Subcutaneous abdominal adipose tissue (tissue), 5 donors: ENCODE results near the gene DCPS.
A peak's percentile ranks its signal among the peaks of the same experiment; 100 is the strongest.
"Not testable (repeated sequence)": the region's sequence is repeated elsewhere in the genome, so short reads cannot be mapped to it uniquely, and the experiment has no call there.

Source experiments
- H3K27ac ChIP-seq: one replicate; pipeline ENCODE4 v1.7.0; 2013; ENCODE audit warnings: low read depth, mild to moderate bottlenecking, inconsistent platforms, low read length, moderate library complexity
- H3K27me3 ChIP-seq, 5 donors: one replicate each; pipeline ENCODE4 v1.7.0; 2013; ENCODE audit warnings: low read length in 5 of 5, inconsistent platforms in 1 of 5; ENCODE audit not compliant: control insufficient read depth in 5 of 5, insufficient read depth in 4 of 5
- H3K36me3 ChIP-seq, 5 donors: one replicate each; pipeline ENCODE4 v1.7.0; 2013; ENCODE audit warnings: low read length in 5 of 5; ENCODE audit not compliant: control insufficient read depth in 5 of 5, insufficient read depth in 5 of 5
- H3K4me1 ChIP-seq, 5 donors: one replicate each; pipeline ENCODE4 v1.7.0; 2013; ENCODE audit warnings: low read length in 5 of 5, mild to moderate bottlenecking in 3 of 5, moderate library complexity in 1 of 5; ENCODE audit not compliant: control insufficient read depth in 5 of 5, insufficient read depth in 5 of 5
- H3K4me3 ChIP-seq, 5 donors: one replicate each; pipeline ENCODE4 v1.7.0; 2013; ENCODE audit warnings: low read length in 5 of 5, low read depth in 1 of 5
- H3K9ac ChIP-seq, 5 donors: one replicate each; pipeline ENCODE4 v1.7.0; 2013; ENCODE audit warnings: low read length in 5 of 5, mild to moderate bottlenecking in 4 of 5, moderate library complexity in 3 of 5
- H3K9me3 ChIP-seq, 5 donors: one replicate each; pipeline ENCODE4 v1.7.0; 2013; ENCODE audit warnings: low read length in 5 of 5; ENCODE audit not compliant: control insufficient read depth in 5 of 5
- donor health status: healthy.
- donor health status: healthy.
- donor health status: healthy.
- donor health status: healthy.
- donor health status: healthy.

Gene DCPS, protein sequence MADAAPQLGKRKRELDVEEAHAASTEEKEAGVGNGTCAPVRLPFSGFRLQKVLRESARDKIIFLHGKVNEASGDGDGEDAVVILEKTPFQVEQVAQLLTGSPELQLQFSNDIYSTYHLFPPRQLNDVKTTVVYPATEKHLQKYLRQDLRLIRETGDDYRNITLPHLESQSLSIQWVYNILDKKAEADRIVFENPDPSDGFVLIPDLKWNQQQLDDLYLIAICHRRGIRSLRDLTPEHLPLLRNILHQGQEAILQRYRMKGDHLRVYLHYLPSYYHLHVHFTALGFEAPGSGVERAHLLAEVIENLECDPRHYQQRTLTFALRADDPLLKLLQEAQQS

GRCh38 chr11:126303623-126304456, at the start of gene DCPS:
TSS of gene DCPS (plus strand) at chr11:126304060. CDS start at chr11:126304081, 21 bp downstream.
- H3K36me3 ChIP-seq: peaks cover 0 to 13% (median 5%) of the 10 kb centered on the region in 5 donors
- peak within 1 kb of the TSS; percentile 77 for H3K27ac ChIP-seq
- H3K9ac ChIP-seq: peak within 1 kb of the TSS; percentile 73 to 91 (median 86)
- no peaks in the 10 kb centered on the region for H3K9me3 ChIP-seq
- H3K4me3 ChIP-seq: peak within 1 kb of the TSS; percentile 78 to 96 (median 95)
- H3K4me1 ChIP-seq: peaks cover 6 to 17% (median 14%) of the 10 kb centered on the region in 5 donors
- H3K27me3 ChIP-seq: no peaks in the 10 kb centered on the region

DNA sequence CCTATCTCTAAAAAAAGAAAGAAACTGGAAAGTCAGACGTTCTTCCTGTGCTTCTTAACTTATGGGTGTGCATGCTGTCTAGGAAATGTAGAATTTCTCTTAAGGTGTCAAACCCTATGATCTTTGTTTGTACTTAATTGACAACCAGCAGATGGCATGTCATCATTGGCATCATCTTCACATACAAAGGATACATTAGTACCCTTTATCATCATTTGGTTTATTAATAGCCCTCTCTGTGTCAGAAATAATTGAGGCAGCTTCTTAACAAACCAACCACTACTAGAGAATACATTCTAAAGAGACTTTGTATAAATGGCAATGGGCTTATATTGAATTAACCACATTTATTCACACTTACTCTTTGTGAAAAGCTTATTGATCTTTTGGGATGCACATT, 49.0 kb upstream of the DCPS start:
- no peaks in the 10 kb centered on the region for H3K4me1 ChIP-seq
- peaks cover 24 to 51% (median 31%) of the 10 kb centered on the region in 5 donors for H3K36me3 ChIP-seq

GRCh38 chr11:126255507-126255906, 48.4 kb upstream of the DCPS start:
- not testable (repeated sequence) for H3K9ac ChIP-seq, H3K27me3 ChIP-seq, H3K4me3 ChIP-seq, H3K4me1 ChIP-seq, H3K27ac ChIP-seq, H3K9me3 ChIP-seq
- peaks cover 24 to 51% (median 31%) of the 10 kb centered on the region in 5 donors for H3K36me3 ChIP-seq

More for the DNA sequence above, 49.0 kb upstream of the DCPS start:
- no peak overlapping the region for H3K9ac ChIP-seq
- no peak overlapping the region for H3K4me3 ChIP-seq
- no peak overlapping the region for H3K27ac ChIP-seq
- H3K27me3 ChIP-seq: no peaks in the 10 kb centered on the region
- H3K9me3 ChIP-seq: no peaks in the 10 kb centered on the region

- no peaks in the 10 kb centered on the region for H3K9me3 ChIP-seq
- peaks cover 0 to 3% (median 0%) of the 10 kb centered on the region in 5 donors for H3K4me1 ChIP-seq
- no peak overlapping the region for H3K9ac ChIP-seq
- peaks cover 25 to 53% (median 28%) of the 10 kb centered on the region in 5 donors for H3K36me3 ChIP-seq
- no peaks in the 10 kb centered on the region for H3K27me3 ChIP-seq
- H3K4me3 ChIP-seq: no peak overlapping the region
- H3K27ac ChIP-seq: no peak overlapping the region
Measured at GRCh38 chr11:126256216-126256615, 47.6 kb upstream of the DCPS start.

DNA sequence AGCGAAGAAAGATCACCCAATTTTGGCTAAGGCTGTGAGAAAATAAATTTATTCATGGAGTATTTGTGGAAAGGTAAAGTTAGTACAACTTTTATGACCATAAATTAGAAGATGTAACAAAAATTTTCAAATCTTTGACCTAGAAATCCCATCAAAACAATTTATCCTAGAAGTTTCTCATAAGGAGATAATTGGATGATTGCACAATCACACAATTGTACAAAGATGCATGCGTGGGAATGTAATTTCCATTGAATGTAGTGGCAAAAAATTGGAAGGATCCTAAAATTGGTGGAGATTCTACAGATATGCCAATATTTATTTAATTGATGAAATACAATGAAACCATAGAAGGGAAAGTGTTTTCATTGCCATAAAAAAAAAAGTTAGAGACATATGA, 46.7 kb upstream of the DCPS start:
- Histone ChIP-seq H3K9me3 (no peaks in the 10 kb centered on the region), H3K27ac (no peak overlapping the region), H3K4me3 (no peak overlapping the region), H3K4me1 (peaks cover 0 to 3% (median 0%) of the 10 kb centered on the region in 5 donors), H3K36me3 (peaks cover 26 to 51% (median 35%) of the 10 kb centered on the region in 5 donors), H3K27me3 (no peaks in the 10 kb centered on the region), H3K9ac (no peak overlapping the region)

GRCh38 chr11:126257764-126258163, 46.1 kb upstream of the DCPS start:
- Histone ChIP-seq H3K27me3 (no peaks in the 10 kb centered on the region), H3K36me3 (peaks cover 26 to 53% (median 41%) of the 10 kb centered on the region in 5 donors), H3K27ac (no peak overlapping the region), H3K4me3 (no peak overlapping the region), H3K4me1 (peaks cover 0 to 3% (median 0%) of the 10 kb centered on the region in 5 donors), H3K9me3 (no peaks in the 10 kb centered on the region), H3K9ac (no peak overlapping the region)

DNA sequence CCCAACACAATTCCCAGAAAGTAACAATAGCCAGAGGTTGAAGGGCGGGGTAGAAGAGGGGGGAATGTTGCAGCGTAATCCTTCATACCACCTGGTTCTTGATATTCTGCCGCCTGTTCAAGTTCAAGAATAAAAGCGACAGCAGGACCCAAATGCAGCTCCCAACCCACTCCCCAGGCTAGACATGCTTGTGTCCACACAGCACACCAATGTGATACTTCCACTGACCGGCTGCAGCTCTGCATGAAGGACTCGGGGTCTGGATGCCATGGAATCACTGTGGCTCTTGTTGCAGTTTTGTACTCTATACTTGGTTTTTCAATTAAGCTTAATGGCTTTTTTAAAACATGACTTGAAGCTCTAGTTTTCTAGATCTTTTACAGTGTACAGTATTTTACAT, 41.6 kb upstream of the DCPS start:
- H3K4me3 ChIP-seq: no peak overlapping the region
- H3K4me1 ChIP-seq: peaks cover 0 to 3% (median 0%) of the 10 kb centered on the region in 5 donors
- no peaks in the 10 kb centered on the region for H3K9me3 ChIP-seq
- peaks cover 18 to 70% (median 65%) of the 10 kb centered on the region in 5 donors for H3K36me3 ChIP-seq
- no peak overlapping the region for H3K27ac ChIP-seq
- no peak overlapping the region for H3K9ac ChIP-seq
- H3K27me3 ChIP-seq: no peaks in the 10 kb centered on the region

DNA sequence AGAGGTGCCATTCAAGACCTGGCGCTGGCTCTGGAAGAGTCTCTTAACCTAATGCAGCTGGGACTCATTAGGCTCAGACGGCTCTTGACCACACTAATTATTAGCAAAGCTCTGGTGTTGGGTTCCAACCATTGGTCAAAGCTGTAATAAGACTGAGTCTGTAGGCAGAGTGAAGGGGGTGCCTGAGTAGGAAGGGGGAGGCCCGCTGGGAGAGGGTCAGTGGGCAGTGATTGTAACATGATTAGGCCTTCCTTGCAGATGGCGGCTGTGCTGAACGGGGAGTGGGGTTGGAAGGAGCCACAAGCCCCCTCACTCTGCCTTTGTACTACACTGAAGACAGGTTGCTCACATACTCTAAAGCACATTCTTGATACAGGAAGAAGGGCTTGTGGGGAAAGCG, 40.4 kb upstream of the DCPS start:
- peaks cover 5 to 13% (median 9%) of the 10 kb centered on the region in 5 donors for H3K4me1 ChIP-seq
- no peak overlapping the region for H3K4me3 ChIP-seq
- H3K27me3 ChIP-seq: no peaks in the 10 kb centered on the region
- H3K9ac ChIP-seq: no peak overlapping the region
- no peaks in the 10 kb centered on the region for H3K9me3 ChIP-seq
- H3K27ac ChIP-seq: no peak overlapping the region
- H3K36me3 ChIP-seq: peaks cover 13 to 67% (median 60%) of the 10 kb centered on the region in 5 donors

GRCh38 chr11:126265811-126266210, 38.0 kb upstream of the DCPS start:
- Histone ChIP-seq H3K36me3 (peaks cover 13 to 65% (median 60%) of the 10 kb centered on the region in 5 donors), H3K4me3 (no peak overlapping the region), H3K27ac (no peak overlapping the region), H3K9me3 (no peaks in the 10 kb centered on the region), H3K4me1 (peaks cover 7 to 21% (median 18%) of the 10 kb centered on the region in 5 donors), H3K9ac (no peak overlapping the region), H3K27me3 (no peaks in the 10 kb centered on the region)

- no peaks in the 10 kb centered on the region for H3K9me3 ChIP-seq
- no peaks in the 10 kb centered on the region for H3K27me3 ChIP-seq
- H3K27ac ChIP-seq: peak overlapping the region; percentile 87
- peak overlapping the region; percentile 89 to 97 (median 92) for H3K4me3 ChIP-seq
- H3K4me1 ChIP-seq: peaks cover 7 to 20% (median 18%) of the 10 kb centered on the region in 5 donors
- H3K9ac ChIP-seq: peak overlapping the region; percentile 85 to 96 (median 92)
- peaks cover 9 to 52% (median 46%) of the 10 kb centered on the region in 5 donors for H3K36me3 ChIP-seq
Measured at GRCh38 chr11:126267650-126268049, 36.2 kb upstream of the DCPS start.
